HEK293 (cell line): ENCODE measurements around the gene ANKRD31.

Experiments
- CTCF ChIA-PET: fragments of 350-600 bp; formaldehyde crosslinking; extraction: SDS; loops from one replicate; lab custom pipeline; 2021; ENCODE audit warnings: antibody characterized with exemption; lab: Yijun Ruan, JAX
- POLR2A ChIA-PET: fragments of 300-600 bp; formaldehyde crosslinking; extraction: SDS; loops from one replicate; lab custom pipeline; 2020; ENCODE audit warnings: antibody characterized with exemption, inconsistent platforms; lab: Yijun Ruan, JAX
- H3K27ac ChIP-seq: fragments of 200-500 bp; sonication (Bioruptor generic); 2 replicates; pipeline ENCODE4 v1.5.1; 2014; ENCODE audit warnings: low read depth, low read length, control low read depth, inconsistent platforms; ENCODE audit errors: extremely low read depth
- H3K36me3 ChIP-seq, 2 experiments: fragments of 200-500 bp in 1 of 2; sonication (Bioruptor generic) in 1 of 2; 1 replicate in 1 of 2; 2 replicates in 1 of 2; pipeline ENCODE4 v1.5.1; 2014 to 2017; ENCODE audit warnings: inconsistent platforms in 2 of 2, low read length in 2 of 2; ENCODE audit not compliant: control insufficient read depth in 2 of 2, insufficient read depth in 1 of 2
- H3K4me1 ChIP-seq: fragments of 200-500 bp; sonication (Bioruptor generic); 2 replicates; pipeline ENCODE4 v1.5.1; 2014; ENCODE audit warnings: mild to moderate bottlenecking, low read length, inconsistent platforms; ENCODE audit not compliant: control insufficient read depth, insufficient read depth
- H3K4me3 ChIP-seq: 2 replicates; pipeline ENCODE4 v1.5.1; 2011; ENCODE audit warnings: low read depth, mild to moderate bottlenecking, control low read depth, low read length, moderate library complexity
- H3K9me3 ChIP-seq: fragments of 200-500 bp; sonication (Bioruptor generic); 2 replicates; pipeline ENCODE4 v1.5.1; 2014; ENCODE audit warnings: low read depth, low read length, inconsistent platforms; ENCODE audit not compliant: control insufficient read depth, insufficient read depth
- GLI2 ChIP-seq: fragments of 450-650 bp; formaldehyde crosslinking; IDR thresholded peaks from 2 replicates; pipeline ENCODE4; 2017; ENCODE audit warnings: missing biosample characterization, missing genetic modification characterization, low read depth, borderline replicate concordance
- GLI4 ChIP-seq: fragments of 450-650 bp; formaldehyde crosslinking; IDR thresholded peaks from 2 replicates; pipeline ENCODE4 v1.5.1; 2016; ENCODE audit warnings: missing biosample characterization, missing genetic modification characterization
- GLIS2 ChIP-seq: fragments of 450-650 bp; formaldehyde crosslinking; IDR thresholded peaks from 2 replicates; pipeline ENCODE4 v1.5.1; 2016; ENCODE audit warnings: missing biosample characterization, missing genetic modification characterization
- KLF10 ChIP-seq: fragments of 450-650 bp; IDR thresholded peaks from 2 replicates; pipeline ENCODE4 v1.5.1; 2018; ENCODE audit warnings: missing biosample characterization, mild to moderate bottlenecking, missing genetic modification characterization
- MEIS1 ChIP-seq: sonication (generic); formaldehyde crosslinking; IDR thresholded peaks from 2 replicates; pipeline ENCODE4 v1.8.1; 2022; ENCODE audit warnings: missing genetic modification reagents, mild to moderate bottlenecking, borderline replicate concordance
- MZF1 ChIP-seq: fragments of 450-650 bp; formaldehyde crosslinking; IDR thresholded peaks from 2 replicates; pipeline ENCODE4 v1.5.1; 2017; ENCODE audit warnings: missing biosample characterization, missing genetic modification characterization, borderline replicate concordance
- SP3 ChIP-seq: fragments of 450-650 bp; formaldehyde crosslinking; IDR thresholded peaks from 2 replicates; pipeline ENCODE4 v1.5.1; 2016; ENCODE audit warnings: missing biosample characterization, missing genetic modification characterization
- YY2 ChIP-seq: fragments of 450-650 bp; formaldehyde crosslinking; IDR thresholded peaks from 2 replicates; pipeline ENCODE4 v1.5.1; 2016; ENCODE audit warnings: missing biosample characterization, missing genetic modification characterization
- ZBTB7A ChIP-seq: fragments of 450-650 bp; formaldehyde crosslinking; IDR thresholded peaks from 2 replicates; pipeline ENCODE4 v1.5.1; 2016; ENCODE audit warnings: low read depth, missing biosample characterization, missing genetic modification characterization
- ZEB2 ChIP-seq: fragments of 450-650 bp; formaldehyde crosslinking; IDR thresholded peaks from 2 replicates; pipeline ENCODE4 v1.5.1; 2016; ENCODE audit warnings: missing biosample characterization, missing genetic modification characterization
- ZNF114 ChIP-seq: fragments of 450-650 bp; formaldehyde crosslinking; IDR thresholded peaks from 2 replicates; pipeline ENCODE4 v1.5.0; 2017; ENCODE audit warnings: missing biosample characterization, missing genetic modification characterization
- ZNF16 ChIP-seq: fragments of 450-650 bp; formaldehyde crosslinking; IDR thresholded peaks from 2 replicates; pipeline ENCODE4 v1.5.1; 2016; ENCODE audit warnings: low read depth, missing biosample characterization, missing genetic modification characterization
- ZNF221 ChIP-seq: fragments of 450-650 bp; formaldehyde crosslinking; IDR thresholded peaks from 2 replicates; pipeline ENCODE4 v1.5.1; 2017; ENCODE audit warnings: missing biosample characterization, missing genetic modification characterization, borderline replicate concordance
- ZNF23 ChIP-seq: fragments of 450-650 bp; formaldehyde crosslinking; IDR thresholded peaks from 2 replicates; pipeline ENCODE4 v1.5.1; 2016; ENCODE audit warnings: missing biosample characterization, missing genetic modification characterization, borderline replicate concordance
- ZNF324 ChIP-seq: fragments of 450-650 bp; formaldehyde crosslinking; IDR thresholded peaks from 2 replicates; pipeline ENCODE4 v1.5.1; 2016; ENCODE audit warnings: missing biosample characterization, missing genetic modification characterization
- ZNF394 ChIP-seq: fragments of 450-650 bp; formaldehyde crosslinking; IDR thresholded peaks from 2 replicates; pipeline ENCODE4 v1.5.1; 2016; ENCODE audit warnings: missing biosample characterization, missing genetic modification characterization, mild to moderate bottlenecking, moderate library complexity, borderline replicate concordance
- ZNF416 ChIP-seq: fragments of 450-650 bp; formaldehyde crosslinking; IDR thresholded peaks from 2 replicates; pipeline ENCODE4 v1.5.1; 2016; ENCODE audit warnings: missing biosample characterization, missing genetic modification characterization
- ZNF473 ChIP-seq: fragments of 450-650 bp; formaldehyde crosslinking; IDR thresholded peaks from 2 replicates; pipeline ENCODE4 v1.5.1; 2017; ENCODE audit warnings: missing biosample characterization, missing genetic modification characterization
- ZNF514 ChIP-seq: fragments of 450-650 bp; formaldehyde crosslinking; IDR thresholded peaks from 2 replicates; pipeline ENCODE4 v1.5.1; 2016; ENCODE audit warnings: missing biosample characterization, missing genetic modification characterization
- ZNF544 ChIP-seq: fragments of 450-650 bp; formaldehyde crosslinking; IDR thresholded peaks from 2 replicates; pipeline ENCODE4 v1.5.0; 2017; ENCODE audit warnings: missing biosample characterization, missing genetic modification characterization
- ZNF548 ChIP-seq: fragments of 450-650 bp; formaldehyde crosslinking; IDR thresholded peaks from 2 replicates; pipeline ENCODE4 v1.5.1; 2016; ENCODE audit warnings: missing biosample characterization, missing genetic modification characterization
- ZNF658 ChIP-seq: fragments of 450-650 bp; formaldehyde crosslinking; IDR thresholded peaks from 2 replicates; pipeline ENCODE4; 2016; ENCODE audit warnings: missing biosample characterization, missing genetic modification characterization
- ZNF660 ChIP-seq: fragments of 450-650 bp; IDR thresholded peaks from 2 replicates; pipeline ENCODE4 v1.5.1; 2018; ENCODE audit warnings: missing biosample characterization, mild to moderate bottlenecking, missing genetic modification characterization
- TF ChIP-seq, protein P1 (sequence below): fragments of 450-650 bp; formaldehyde crosslinking; IDR thresholded peaks from 2 replicates; pipeline ENCODE4; 2016; ENCODE audit warnings: missing biosample characterization, missing genetic modification characterization
- TF ChIP-seq, protein P2 (sequence below): fragments of 450-650 bp; formaldehyde crosslinking; IDR thresholded peaks from 2 replicates; pipeline ENCODE4 v1.5.0; 2017; ENCODE audit warnings: missing biosample characterization, missing genetic modification characterization, borderline replicate concordance
- TF ChIP-seq, protein P3 (sequence below): fragments of 450-650 bp; formaldehyde crosslinking; conservative IDR thresholded peaks from 2 replicates; pipeline ENCODE4 v1.5.1; 2016; ENCODE audit warnings: low read depth, missing biosample characterization, missing genetic modification characterization
- TF ChIP-seq, protein P4 (sequence below): fragments of 450-650 bp; formaldehyde crosslinking; IDR thresholded peaks from 2 replicates; pipeline ENCODE4 v1.5.1; 2016; ENCODE audit warnings: missing biosample characterization, missing genetic modification characterization
- TF ChIP-seq, protein P5 (sequence below): fragments of 450-650 bp; formaldehyde crosslinking; IDR thresholded peaks from 2 replicates; pipeline ENCODE4 v1.5.1; 2016; ENCODE audit warnings: missing biosample characterization, missing genetic modification characterization

ANKRD31 gene

DNA sequence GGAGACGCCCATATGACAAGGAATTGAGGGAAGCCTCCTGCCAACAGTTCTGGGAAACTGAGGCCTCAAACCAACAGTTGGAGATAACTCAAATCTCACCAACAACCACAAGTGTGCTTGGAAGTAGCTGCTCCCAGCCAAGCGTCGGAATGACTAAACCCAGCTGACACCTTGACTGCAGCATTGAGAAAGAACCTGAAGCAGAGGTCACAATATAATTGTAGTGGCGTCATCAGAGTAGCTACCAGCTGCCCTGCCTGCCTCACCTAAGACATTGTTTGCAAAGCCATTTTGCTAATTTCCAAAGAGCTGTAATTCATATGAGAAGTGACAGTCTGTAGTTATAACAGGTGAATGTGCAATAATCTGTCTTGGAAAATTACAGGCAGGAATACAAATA is 40.8 kb upstream of the ANKRD31 start (continued):
- TF ChIP-seq ZNF394 (tag by site-specific recombination) (no peak), MEIS1 (no peak), ZNF658 (tag by site-specific recombination) (no peak), ZNF324 (tag by site-specific recombination) (no peak), YY2 (tag by site-specific recombination) (no peak), ZNF514 (tag by site-specific recombination) (no peak), KLF10 (tag by site-specific recombination) (no peak), ZEB2 (tag by site-specific recombination) (no peak)
- TF ChIP-seq, protein P1, sequence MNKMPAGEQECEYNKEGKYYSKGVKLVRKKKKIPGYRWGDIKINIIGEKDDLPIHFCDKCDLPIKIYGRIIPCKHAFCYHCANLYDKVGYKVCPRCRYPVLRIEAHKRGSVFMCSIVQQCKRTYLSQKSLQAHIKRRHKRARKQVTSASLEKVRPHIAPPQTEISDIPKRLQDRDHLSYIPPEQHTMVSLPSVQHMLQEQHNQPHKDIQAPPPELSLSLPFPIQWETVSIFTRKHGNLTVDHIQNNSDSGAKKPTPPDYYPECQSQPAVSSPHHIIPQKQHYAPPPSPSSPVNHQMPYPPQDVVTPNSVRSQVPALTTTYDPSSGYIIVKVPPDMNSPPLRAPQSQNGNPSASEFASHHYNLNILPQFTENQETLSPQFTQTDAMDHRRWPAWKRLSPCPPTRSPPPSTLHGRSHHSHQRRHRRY (tag by site-specific recombination) = no peak
- TF ChIP-seq, protein P2, sequence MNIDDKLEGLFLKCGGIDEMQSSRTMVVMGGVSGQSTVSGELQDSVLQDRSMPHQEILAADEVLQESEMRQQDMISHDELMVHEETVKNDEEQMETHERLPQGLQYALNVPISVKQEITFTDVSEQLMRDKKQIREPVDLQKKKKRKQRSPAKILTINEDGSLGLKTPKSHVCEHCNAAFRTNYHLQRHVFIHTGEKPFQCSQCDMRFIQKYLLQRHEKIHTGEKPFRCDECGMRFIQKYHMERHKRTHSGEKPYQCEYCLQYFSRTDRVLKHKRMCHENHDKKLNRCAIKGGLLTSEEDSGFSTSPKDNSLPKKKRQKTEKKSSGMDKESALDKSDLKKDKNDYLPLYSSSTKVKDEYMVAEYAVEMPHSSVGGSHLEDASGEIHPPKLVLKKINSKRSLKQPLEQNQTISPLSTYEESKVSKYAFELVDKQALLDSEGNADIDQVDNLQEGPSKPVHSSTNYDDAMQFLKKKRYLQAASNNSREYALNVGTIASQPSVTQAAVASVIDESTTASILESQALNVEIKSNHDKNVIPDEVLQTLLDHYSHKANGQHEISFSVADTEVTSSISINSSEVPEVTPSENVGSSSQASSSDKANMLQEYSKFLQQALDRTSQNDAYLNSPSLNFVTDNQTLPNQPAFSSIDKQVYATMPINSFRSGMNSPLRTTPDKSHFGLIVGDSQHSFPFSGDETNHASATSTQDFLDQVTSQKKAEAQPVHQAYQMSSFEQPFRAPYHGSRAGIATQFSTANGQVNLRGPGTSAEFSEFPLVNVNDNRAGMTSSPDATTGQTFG = no peak
- TF ChIP-seq, protein P3, sequence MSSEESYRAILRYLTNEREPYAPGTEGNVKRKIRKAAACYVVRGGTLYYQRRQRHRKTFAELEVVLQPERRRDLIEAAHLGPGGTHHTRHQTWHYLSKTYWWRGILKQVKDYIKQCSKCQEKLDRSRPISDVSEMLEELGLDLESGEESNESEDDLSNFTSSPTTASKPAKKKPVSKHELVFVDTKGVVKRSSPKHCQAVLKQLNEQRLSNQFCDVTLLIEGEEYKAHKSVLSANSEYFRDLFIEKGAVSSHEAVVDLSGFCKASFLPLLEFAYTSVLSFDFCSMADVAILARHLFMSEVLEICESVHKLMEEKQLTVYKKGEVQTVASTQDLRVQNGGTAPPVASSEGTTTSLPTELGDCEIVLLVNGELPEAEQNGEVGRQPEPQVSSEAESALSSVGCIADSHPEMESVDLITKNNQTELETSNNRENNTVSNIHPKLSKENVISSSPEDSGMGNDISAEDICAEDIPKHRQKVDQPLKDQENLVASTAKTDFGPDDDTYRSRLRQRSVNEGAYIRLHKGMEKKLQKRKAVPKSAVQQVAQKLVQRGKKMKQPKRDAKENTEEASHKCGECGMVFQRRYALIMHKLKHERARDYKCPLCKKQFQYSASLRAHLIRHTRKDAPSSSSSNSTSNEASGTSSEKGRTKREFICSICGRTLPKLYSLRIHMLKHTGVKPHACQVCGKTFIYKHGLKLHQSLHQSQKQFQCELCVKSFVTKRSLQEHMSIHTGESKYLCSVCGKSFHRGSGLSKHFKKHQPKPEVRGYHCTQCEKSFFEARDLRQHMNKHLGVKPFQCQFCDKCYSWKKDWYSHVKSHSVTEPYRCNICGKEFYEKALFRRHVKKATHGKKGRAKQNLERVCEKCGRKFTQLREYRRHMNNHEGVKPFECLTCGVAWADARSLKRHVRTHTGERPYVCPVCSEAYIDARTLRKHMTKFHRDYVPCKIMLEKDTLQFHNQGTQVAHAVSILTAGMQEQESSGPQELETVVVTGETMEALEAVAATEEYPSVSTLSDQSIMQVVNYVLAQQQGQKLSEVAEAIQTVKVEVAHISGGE (tag by site-specific recombination) = no peak
- TF ChIP-seq, protein P4, sequence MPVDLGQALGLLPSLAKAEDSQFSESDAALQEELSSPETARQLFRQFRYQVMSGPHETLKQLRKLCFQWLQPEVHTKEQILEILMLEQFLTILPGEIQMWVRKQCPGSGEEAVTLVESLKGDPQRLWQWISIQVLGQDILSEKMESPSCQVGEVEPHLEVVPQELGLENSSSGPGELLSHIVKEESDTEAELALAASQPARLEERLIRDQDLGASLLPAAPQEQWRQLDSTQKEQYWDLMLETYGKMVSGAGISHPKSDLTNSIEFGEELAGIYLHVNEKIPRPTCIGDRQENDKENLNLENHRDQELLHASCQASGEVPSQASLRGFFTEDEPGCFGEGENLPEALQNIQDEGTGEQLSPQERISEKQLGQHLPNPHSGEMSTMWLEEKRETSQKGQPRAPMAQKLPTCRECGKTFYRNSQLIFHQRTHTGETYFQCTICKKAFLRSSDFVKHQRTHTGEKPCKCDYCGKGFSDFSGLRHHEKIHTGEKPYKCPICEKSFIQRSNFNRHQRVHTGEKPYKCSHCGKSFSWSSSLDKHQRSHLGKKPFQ (tag by site-specific recombination) = no peak
- TF ChIP-seq, all 188 proteins: peak for 0

DNA sequence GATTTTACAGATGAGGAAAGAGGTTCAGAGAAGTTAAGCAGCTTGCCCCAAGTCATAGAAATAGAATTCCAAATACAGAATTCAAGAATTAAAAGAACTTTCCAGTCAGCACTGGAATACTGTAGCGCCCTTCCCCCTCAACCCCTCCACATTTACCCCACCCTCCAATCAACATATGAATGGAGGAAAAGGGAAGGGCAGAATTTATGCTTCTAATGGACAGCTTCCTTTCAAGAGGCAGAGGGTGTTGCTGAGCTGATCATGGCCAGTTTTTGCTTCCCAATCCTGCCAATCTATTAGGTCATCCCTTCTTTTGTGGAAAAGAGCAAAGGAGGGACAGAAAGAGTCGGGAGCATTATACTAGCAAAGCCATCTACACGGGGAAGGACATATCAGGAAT is 39.1 kb upstream of the ANKRD31 start:
- H3K4me3 ChIP-seq = no peak overlapping the region
- H3K9me3 ChIP-seq = no peaks in the 10 kb centered on the region
- no peak overlapping the region for H3K27ac ChIP-seq
- H3K4me1 ChIP-seq = no peaks in the 10 kb centered on the region
- ChIA-PET CTCF (interaction anchor here (0.6 kb wide), 1 partner anchor 63 kb away, joined by 3 read pairs; no protein-coding TSS in a partner anchor), POLR2A (interaction anchor here (0.6 kb wide), 1 partner anchor 576 kb away, joined by 5 read pairs; no protein-coding TSS in a partner anchor)
- TF ChIP-seq ZNF416 = no peak
- TF ChIP-seq, protein P5, sequence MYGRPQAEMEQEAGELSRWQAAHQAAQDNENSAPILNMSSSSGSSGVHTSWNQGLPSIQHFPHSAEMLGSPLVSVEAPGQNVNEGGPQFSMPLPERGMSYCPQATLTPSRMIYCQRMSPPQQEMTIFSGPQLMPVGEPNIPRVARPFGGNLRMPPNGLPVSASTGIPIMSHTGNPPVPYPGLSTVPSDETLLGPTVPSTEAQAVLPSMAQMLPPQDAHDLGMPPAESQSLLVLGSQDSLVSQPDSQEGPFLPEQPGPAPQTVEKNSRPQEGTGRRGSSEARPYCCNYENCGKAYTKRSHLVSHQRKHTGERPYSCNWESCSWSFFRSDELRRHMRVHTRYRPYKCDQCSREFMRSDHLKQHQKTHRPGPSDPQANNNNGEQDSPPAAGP (tag by site-specific recombination) = no peak
- no peak for TF ChIP-seq ZNF16 (tag by site-specific recombination)
- TF ChIP-seq ZBTB7A (tag by site-specific recombination) = no peak
- TF ChIP-seq ZNF548 = no peak
- no peak for TF ChIP-seq ZNF114 (tag by site-specific recombination)
- no peak for TF ChIP-seq ZNF544
- no peak for TF ChIP-seq GLIS2 (tag by site-specific recombination)
- TF ChIP-seq ZNF473 (tag by site-specific recombination) = no peak
- TF ChIP-seq ZNF660 (tag by site-specific recombination) = no peak
- TF ChIP-seq SP3 (tag by site-specific recombination) = no peak
- no peak for TF ChIP-seq GLI4 (tag by site-specific recombination)
- no peak for TF ChIP-seq ZNF23 (tag by site-specific recombination)
- TF ChIP-seq MZF1 (tag by site-specific recombination) = no peak
- TF ChIP-seq ZNF221 = no peak
- TF ChIP-seq GLI2 (tag by site-specific recombination) = no peak
- no peaks in the 10 kb centered on the region for H3K36me3 ChIP-seq
